GM19239 (cell line): ENCODE results near the gene AIG1.

Experiments used
- DNase-seq: peaks from one replicate; pipeline ENCODE4 v3.0.0; 2011; ENCODE audit warnings: low spot score; ENCODE audit not compliant: insufficient read length
- FAIRE-seq: peaks from 2 replicates; lab custom pipeline; 2011; peaks lifted over from hg19 to GRCh38; lab: Jason Lieb, UNC

Gene AIG1

GRCh38 chr6:143247586-143247985 lies 186.9 kb downstream of the AIG1 start:
- DNase-seq (no peak), FAIRE-seq (no peak)

- DNase-seq, result no peak
- FAIRE-seq, result no peak
Measured at GRCh38 chr6:143248359-143248758, 187.7 kb downstream of the AIG1 start.

GRCh38 chr6:143251288-143251687 lies 190.6 kb downstream of the AIG1 start:
- DNase-seq (no peak), FAIRE-seq (no peak)

- FAIRE-seq, result no peak
- no peak for DNase-seq
Measured at GRCh38 chr6:143252961-143253360, 192.3 kb downstream of the AIG1 start.

- FAIRE-seq, result no peak
Measured at GRCh38 chr6:143253586-143253985, 192.9 kb downstream of the AIG1 start.

GRCh38 chr6:143258945-143259344 lies 198.3 kb downstream of the AIG1 start:
- DNase-seq (no peak), FAIRE-seq (no peak)

More at GRCh38 chr6:143253586-143253985, 192.9 kb downstream of the AIG1 start:
- DNase-seq, result no peak

- no peak for FAIRE-seq
- no peak for DNase-seq
Measured at GRCh38 chr6:143260857-143261256, 200.2 kb downstream of the AIG1 start.

- FAIRE-seq (no peak), DNase-seq (no peak)
Measured at GRCh38 chr6:143261899-143262436, 201.3 kb downstream of the AIG1 start.

GRCh38 chr6:143262859-143263258 lies 202.2 kb downstream of the AIG1 start:
- FAIRE-seq (no peak), DNase-seq (no peak)

GRCh38 chr6:143264379-143264778 lies 203.7 kb downstream of the AIG1 start:
- FAIRE-seq, result no peak
- no peak for DNase-seq

GRCh38 chr6:143264986-143265764 lies 204.5 kb downstream of the AIG1 start:
- DNase-seq, result no peak
- FAIRE-seq, result no peak

- FAIRE-seq (no peak), DNase-seq (no peak)
Measured at GRCh38 chr6:143267760-143268159, 207.1 kb downstream of the AIG1 start.

- FAIRE-seq (no peak), DNase-seq (no peak)
Measured at GRCh38 chr6:143268439-143268838, 207.8 kb downstream of the AIG1 start.

- no peak for FAIRE-seq
- no peak for DNase-seq
Measured at GRCh38 chr6:143270026-143270425, 209.3 kb downstream of the AIG1 start.

GRCh38 chr6:143271024-143271423 lies 210.3 kb downstream of the AIG1 start:
- DNase-seq, result no peak
- no peak for FAIRE-seq

GRCh38 chr6:143276436-143276835 lies 215.7 kb downstream of the AIG1 start:
- peak; percentile 77 for FAIRE-seq

GRCh38 chr6:143279385-143279784 lies 218.7 kb downstream of the AIG1 start:
- FAIRE-seq, result no peak

More at GRCh38 chr6:143276436-143276835, 215.7 kb downstream of the AIG1 start:
- DNase-seq, result peak; percentile 40

GRCh38 chr6:143283887-143284645 lies 223.4 kb downstream of the AIG1 start:
- no peak for DNase-seq
- no peak for FAIRE-seq

More at GRCh38 chr6:143279385-143279784, 218.7 kb downstream of the AIG1 start:
- no peak for DNase-seq

GRCh38 chr6:143286251-143286795 lies 225.6 kb downstream of the AIG1 start:
- no peak for FAIRE-seq
- DNase-seq, result no peak

- DNase-seq (no peak), FAIRE-seq (no peak)
Measured at GRCh38 chr6:143288923-143289322, 228.2 kb downstream of the AIG1 start.

- FAIRE-seq, result no peak
Measured at GRCh38 chr6:143290206-143290605, 229.5 kb downstream of the AIG1 start.

More at GRCh38 chr6:143290206-143290605, 229.5 kb downstream of the AIG1 start:
- DNase-seq, result no peak
